Tibial artery (tissue), 4 donors: ENCODE measurements around the gene PAFAH2.

Experiments
- DNase-seq, 2 donors: peaks; one replicate each; pipeline ENCODE4 v3.0.0-alpha.2; 2019
- H3K27ac ChIP-seq, 2 donors: fragments of 200-600 bp; sonication (generic) in 1 of 2; 1 replicate in 1 of 2; 2 replicates in 1 of 2; pipeline ENCODE4 v1.5.1; 2018 to 2019; ENCODE audit warnings: mild to moderate bottlenecking in 1 of 2
- H3K27me3 ChIP-seq, 2 donors: fragments of 200-600 bp; sonication (generic) in 1 of 2; one replicate each; pipeline versions ENCODE4 v1.5.1 to v1.6.0; 2016 to 2019
- H3K36me3 ChIP-seq, 3 donors: fragments of 200-600 bp; sonication (generic) in 2 of 3; one replicate each; pipeline ENCODE4 v1.5.1; 2016 to 2019; ENCODE audit warnings: mild to moderate bottlenecking in 2 of 3
- H3K4me1 ChIP-seq, 4 donors: fragments of 200-600 bp; sonication (generic) in 2 of 4; 1 replicate in 3 of 4; 2 replicates in 1 of 4; pipeline ENCODE4 v1.5.1; 2016 to 2019
- H3K4me3 ChIP-seq, 2 donors: fragments of 200-600 bp; sonication (generic) in 1 of 2; 1 replicate in 1 of 2; 2 replicates in 1 of 2; pipeline ENCODE4 v1.5.1; 2018 to 2019; ENCODE audit warnings: mild to moderate bottlenecking in 2 of 2
- H3K9me3 ChIP-seq, 3 donors: fragments of 200-600 bp; sonication (generic) in 1 of 3; one replicate each; pipeline ENCODE4 v1.5.1; 2016 to 2019
- CTCF ChIP-seq, 2 experiments: fragments of 200-600 bp in 1 of 2; fragments of 450-650 bp in 1 of 2; IDR thresholded peaks; one replicate each; pipeline ENCODE4 v1.5.1; 2017 to 2019; ENCODE audit warnings: antibody characterized with exemption in 2 of 2, mild to moderate bottlenecking in 1 of 2, moderate library complexity in 1 of 2
- intact Hi-C: fragments of 100-400 bp; cut with DNase I; formaldehyde crosslinking; loops from one replicate; pipeline ENCODE4 v1.15.0; 2023; ENCODE audit warnings: low total_unique reads

The PAFAH2 gene

GRCh38 chr1:25926731-25927496, 70.9 kb downstream of the PAFAH2 start:
- Histone ChIP-seq H3K36me3 (no peaks in the 10 kb centered on the region), H3K9me3 (no peaks in the 10 kb centered on the region), H3K4me3 (no peak overlapping the region), H3K27me3 (peaks cover 0 to 9% of the 10 kb centered on the region in 2 donors), H3K27ac (no peak overlapping the region), H3K4me1 (peaks cover 0 to 20% (median 16%) of the 10 kb centered on the region in 4 donors)
- no peak for TF ChIP-seq CTCF (IDR thresholded peaks at IDR 0.05)
- DNase-seq, result no peak
- intact Hi-C loops, result no loop called here

- H3K36me3 ChIP-seq, result no peaks in the 10 kb centered on the region
- DNase-seq, result no peak
- no peaks in the 10 kb centered on the region for H3K9me3 ChIP-seq
- TF ChIP-seq CTCF (IDR thresholded peaks at IDR 0.05), result no peak
- H3K4me1 ChIP-seq, result peaks cover 0 to 20% (median 17%) of the 10 kb centered on the region in 4 donors
- no peak overlapping the region for H3K27ac ChIP-seq
- no peak overlapping the region for H3K4me3 ChIP-seq
- intact Hi-C loops, result no loop called here
- H3K27me3 ChIP-seq, result peaks cover 0 to 7% of the 10 kb centered on the region in 2 donors
Observed at GRCh38 chr1:25924454-25924853, 73.4 kb downstream of the PAFAH2 start.

DNA sequence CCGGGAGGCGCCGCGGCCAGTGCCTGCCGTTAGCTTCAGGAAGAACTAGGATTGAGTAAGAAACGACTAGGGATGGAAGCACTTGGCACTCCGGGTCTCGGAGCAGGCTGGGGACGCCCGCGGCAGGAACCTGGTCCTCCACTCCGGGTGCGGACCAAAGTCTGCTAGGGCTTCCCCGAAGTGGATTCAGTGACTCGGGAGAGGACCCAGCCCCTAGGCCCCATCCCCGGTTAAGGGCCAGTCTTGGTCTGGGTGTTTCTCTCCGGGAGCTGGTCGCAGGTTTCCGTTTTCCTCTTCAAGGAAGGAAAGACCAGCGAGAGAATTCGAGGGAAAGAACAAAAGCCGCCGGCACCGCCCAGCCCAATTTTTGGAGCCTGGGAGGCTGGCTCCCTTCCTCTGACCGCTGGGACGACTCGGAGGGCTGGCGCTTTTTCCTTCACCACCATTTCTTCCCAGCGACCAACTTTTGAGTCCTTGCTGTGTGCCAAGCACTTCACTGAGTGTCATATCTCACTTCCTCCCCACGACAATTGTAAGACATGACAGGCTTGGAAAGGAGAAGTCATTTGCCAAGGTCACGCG, 74.8 kb downstream of the PAFAH2 start:
- Histone ChIP-seq H3K4me1 (peaks cover 0 to 20% (median 17%) of the 10 kb centered on the region in 4 donors), H3K9me3 (no peaks in the 10 kb centered on the region), H3K27me3 (peaks cover 0 to 7% of the 10 kb centered on the region in 2 donors), H3K27ac (peak overlapping the region; percentile 65 to 81), H3K4me3 (peak overlapping the region; percentile 50 to 66), H3K36me3 (no peaks in the 10 kb centered on the region)
- peak in 1 of 2 donors; percentile 21 for DNase-seq
- intact Hi-C loops, result no loop called here
- TF ChIP-seq CTCF (IDR thresholded peaks at IDR 0.05), result no peak

- Histone ChIP-seq H3K4me1 (peaks cover 0 to 20% (median 17%) of the 10 kb centered on the region in 4 donors), H3K27me3 (peaks cover 0 to 6% of the 10 kb centered on the region in 2 donors), H3K27ac (peak overlapping the region; percentile 65 to 81), H3K9me3 (no peaks in the 10 kb centered on the region), H3K36me3 (no peaks in the 10 kb centered on the region), H3K4me3 (peak overlapping the region; percentile 50 to 66)
- DNase-seq, result peak in 1 of 2 donors; percentile 69
- intact Hi-C loops, result no loop called here
- no peak for TF ChIP-seq CTCF (IDR thresholded peaks at IDR 0.05)
Observed at GRCh38 chr1:25922056-25922970, 75.5 kb downstream of the PAFAH2 start.

DNA sequence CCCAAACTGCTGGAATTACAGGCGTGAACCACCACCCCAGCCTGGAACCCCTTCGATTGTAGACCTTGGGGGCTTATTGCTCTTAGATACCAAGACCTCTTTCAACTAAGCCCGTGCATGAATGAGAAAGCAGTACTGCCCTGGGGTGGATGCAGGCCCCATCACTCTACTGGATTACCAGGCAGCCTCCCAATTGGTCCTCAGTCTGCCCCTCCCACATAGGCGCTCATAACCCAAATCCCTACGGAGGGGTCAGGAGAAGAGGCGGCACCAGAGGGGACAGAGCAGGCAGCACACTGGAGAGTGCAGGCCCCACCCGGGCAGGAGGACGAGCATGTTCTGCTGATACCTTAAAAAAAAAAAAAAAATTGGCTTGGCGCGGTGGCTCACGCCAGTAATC, 79.2 kb downstream of the PAFAH2 start:
- intact Hi-C loops, result no loop called here
- no peak for TF ChIP-seq CTCF (IDR thresholded peaks at IDR 0.05)
- Histone ChIP-seq H3K4me3 (no peak overlapping the region), H3K27me3 (no peaks in the 10 kb centered on the region), H3K27ac (no peak overlapping the region), H3K36me3 (no peaks in the 10 kb centered on the region), H3K9me3 (no peaks in the 10 kb centered on the region), H3K4me1 (peaks cover 0 to 18% (median 16%) of the 10 kb centered on the region in 4 donors)
- no peak for DNase-seq
